SK-N-SH treated with all-trans-retinoic acid at 6 μM for 48 hours (cell line): ENCODE measurements around the gene MARF1.

Source experiments
- ZFP30 ChIP-seq: fragments of 450-650 bp; formaldehyde crosslinking; IDR thresholded peaks from 2 replicates; pipeline ENCODE4 v1.5.0; 2022; ENCODE audit warnings: mild to moderate bottlenecking, moderate library complexity
- ZNF70 ChIP-seq: fragments of 450-650 bp; formaldehyde crosslinking; IDR thresholded peaks from 2 replicates; pipeline ENCODE4 v1.5.0; 2020; ENCODE audit warnings: mild to moderate bottlenecking, moderate library complexity

GRCh38 chr16:15605839-15606517 is 37.0 kb downstream of the MARF1 start:
- TF ChIP-seq ZNF70 (CRISPR knock-in tag) (no peak), ZFP30 (CRISPR knock-in tag) (no peak)
